DOHH2 (cell line): ENCODE results near the gene BLM.

Source experiments
- H3F3A ChIP-seq: fragments of 200-600 bp; sonication (generic), shearing (Covaris generic); 2 replicates; pipeline ENCODE4 v1.6.0; 2016; ENCODE audit warnings: antibody characterized with exemption, mild to moderate bottlenecking; ENCODE audit not compliant: control insufficient read depth, insufficient read depth
- H3K27ac ChIP-seq: fragments of 200-600 bp; sonication (generic); 2 replicates; pipeline ENCODE4 v1.5.1; 2014; ENCODE audit warnings: low read depth, mild to moderate bottlenecking, low read length, moderate library complexity
- H3K27me3 ChIP-seq: fragments of 200-600 bp; sonication (generic); 2 replicates; pipeline ENCODE4 v1.6.1; 2014; ENCODE audit warnings: mild to moderate bottlenecking, low read length, mixed read lengths; ENCODE audit not compliant: control insufficient read depth
- H3K36me3 ChIP-seq: fragments of 200-600 bp; sonication (generic); 2 replicates; pipeline ENCODE4 v1.6.1; 2014; ENCODE audit warnings: mild to moderate bottlenecking, low read length, moderate library complexity, mixed read lengths; ENCODE audit not compliant: control insufficient read depth
- H3K4me1 ChIP-seq: fragments of 200-600 bp; sonication (generic); 2 replicates; pipeline ENCODE4 v1.6.1; 2014; ENCODE audit warnings: mild to moderate bottlenecking, low read length, mixed read lengths; ENCODE audit not compliant: control insufficient read depth
- H3K4me2 ChIP-seq: fragments of 200-600 bp; sonication (generic); 2 replicates; pipeline ENCODE4 v1.6.0; 2014; ENCODE audit warnings: mild to moderate bottlenecking, low read length, moderate library complexity
- H3K4me3 ChIP-seq: fragments of 200-600 bp; sonication (generic); 2 replicates; pipeline ENCODE4 v1.5.1; 2014; ENCODE audit warnings: mild to moderate bottlenecking, low read length, mixed read lengths
- H3K79me2 ChIP-seq: fragments of 200-600 bp; sonication (generic); 2 replicates; pipeline ENCODE4 v1.6.1; 2014; ENCODE audit warnings: mild to moderate bottlenecking, low read length, mixed read lengths; ENCODE audit not compliant: control insufficient read depth
- H3K9me2 ChIP-seq: fragments of 200-600 bp; sonication (generic); replicated peaks from 2 replicates; pipeline ENCODE4 v1.6.1; 2014; ENCODE audit warnings: mild to moderate bottlenecking, low read length, mixed read lengths; ENCODE audit not compliant: control insufficient read depth
- H3K9me3 ChIP-seq: fragments of 200-600 bp; sonication (generic); 2 replicates; pipeline ENCODE4 v1.6.1; 2014; ENCODE audit warnings: antibody characterized with exemption, low read length, mixed read lengths; ENCODE audit not compliant: control insufficient read depth, insufficient read depth
- H4K20me1 ChIP-seq: fragments of 200-600 bp; sonication (generic); 2 replicates; pipeline ENCODE4 v1.6.0; 2014; ENCODE audit warnings: low read depth, mild to moderate bottlenecking, antibody characterized with exemption, low read length, moderate library complexity; ENCODE audit not compliant: control insufficient read depth, insufficient read depth
- EZH2phosphoT487 ChIP-seq: fragments of 200-600 bp; sonication (generic); IDR thresholded peaks from 2 replicates; pipeline ENCODE4 v1.6.1; 2017; ENCODE audit warnings: borderline replicate concordance, mild to moderate bottlenecking, antibody characterized with exemption, low read length, moderate library complexity, mixed read lengths
- TF ChIP-seq, protein P1 (sequence below): fragments of 200-600 bp; sonication (generic); IDR thresholded peaks from one replicate; pipeline ENCODE4 v1.5.1; 2014; ENCODE audit warnings: antibody characterized with exemption, mild to moderate bottlenecking, low read depth, low read length; ENCODE audit not compliant: poor library complexity, severe bottlenecking

Gene BLM

DNA sequence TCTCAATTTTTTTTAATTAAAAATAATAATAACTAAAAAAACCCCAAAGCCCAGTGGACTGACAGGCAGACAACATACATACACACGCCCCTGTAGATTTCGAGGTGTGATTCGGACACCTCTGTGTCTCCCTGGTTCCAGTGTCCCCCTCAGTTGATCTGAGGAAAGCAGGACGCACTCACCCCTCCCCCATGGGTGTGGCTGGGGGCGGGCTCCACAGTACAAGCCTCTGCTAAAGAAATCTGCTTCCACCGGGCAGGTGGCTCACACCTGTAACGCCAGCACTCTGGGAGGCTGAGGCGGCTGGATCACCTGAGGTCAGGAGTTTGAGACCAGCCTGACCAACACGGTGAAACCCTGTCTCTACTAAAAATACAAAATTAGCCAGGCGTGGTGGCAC is 33.8 kb upstream of the BLM start:
- Histone ChIP-seq H3K27ac (no peak overlapping the region), H3K9me3 (peaks cover 3% of the 10 kb centered on the region; the same call in 1 of the 2 replicates), H3K4me2 (no peak overlapping the region), H3K9me2 (no peaks in the 10 kb centered on the region), H4K20me1 (no peaks in the 10 kb centered on the region), H3F3A (peaks cover 35% of the 10 kb centered on the region), H3K4me3 (no peak overlapping the region), H3K27me3 (no peaks in the 10 kb centered on the region), H3K36me3 (peaks cover 7% of the 10 kb centered on the region), H3K79me2 (no peaks in the 10 kb centered on the region), H3K4me1 (peaks cover 59% of the 10 kb centered on the region)
- no peak for TF ChIP-seq EZH2phosphoT487
- TF ChIP-seq, protein P1, sequence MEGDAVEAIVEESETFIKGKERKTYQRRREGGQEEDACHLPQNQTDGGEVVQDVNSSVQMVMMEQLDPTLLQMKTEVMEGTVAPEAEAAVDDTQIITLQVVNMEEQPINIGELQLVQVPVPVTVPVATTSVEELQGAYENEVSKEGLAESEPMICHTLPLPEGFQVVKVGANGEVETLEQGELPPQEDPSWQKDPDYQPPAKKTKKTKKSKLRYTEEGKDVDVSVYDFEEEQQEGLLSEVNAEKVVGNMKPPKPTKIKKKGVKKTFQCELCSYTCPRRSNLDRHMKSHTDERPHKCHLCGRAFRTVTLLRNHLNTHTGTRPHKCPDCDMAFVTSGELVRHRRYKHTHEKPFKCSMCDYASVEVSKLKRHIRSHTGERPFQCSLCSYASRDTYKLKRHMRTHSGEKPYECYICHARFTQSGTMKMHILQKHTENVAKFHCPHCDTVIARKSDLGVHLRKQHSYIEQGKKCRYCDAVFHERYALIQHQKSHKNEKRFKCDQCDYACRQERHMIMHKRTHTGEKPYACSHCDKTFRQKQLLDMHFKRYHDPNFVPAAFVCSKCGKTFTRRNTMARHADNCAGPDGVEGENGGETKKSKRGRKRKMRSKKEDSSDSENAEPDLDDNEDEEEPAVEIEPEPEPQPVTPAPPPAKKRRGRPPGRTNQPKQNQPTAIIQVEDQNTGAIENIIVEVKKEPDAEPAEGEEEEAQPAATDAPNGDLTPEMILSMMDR: no peak

DNA sequence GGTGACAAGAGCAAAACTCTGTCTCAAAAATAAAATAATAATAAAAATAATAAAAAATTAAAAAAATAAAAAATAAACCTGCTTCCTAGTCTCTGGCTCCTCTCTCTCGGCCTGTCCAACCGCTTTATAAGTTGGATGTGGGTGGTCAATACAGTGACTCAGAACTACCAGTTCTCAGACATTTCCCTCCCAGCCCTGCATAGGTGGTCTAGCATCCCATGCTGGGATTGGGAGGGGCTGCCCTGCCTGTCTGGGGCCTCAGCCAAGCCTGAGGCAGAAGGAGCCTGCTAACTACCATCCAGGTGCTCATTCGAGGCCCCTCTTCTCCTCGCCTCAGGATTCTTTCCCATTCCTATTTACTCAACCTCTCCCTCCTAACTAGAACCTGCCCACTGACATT is 33.3 kb upstream of the BLM start:
- Histone ChIP-seq H3F3A (peaks cover 35% of the 10 kb centered on the region), H3K36me3 (peaks cover 11% of the 10 kb centered on the region), H3K4me1 (peaks cover 57% of the 10 kb centered on the region), H3K27ac (peak overlapping the region; percentile 95), H4K20me1 (no peaks in the 10 kb centered on the region), H3K4me2 (no peak overlapping the region), H3K27me3 (no peaks in the 10 kb centered on the region), H3K79me2 (no peaks in the 10 kb centered on the region), H3K9me2 (no peaks in the 10 kb centered on the region), H3K4me3 (no peak overlapping the region), H3K9me3 (peaks cover 7% of the 10 kb centered on the region)
- TF ChIP-seq EZH2phosphoT487: no peak
- TF ChIP-seq, protein P1: no peak

DNA sequence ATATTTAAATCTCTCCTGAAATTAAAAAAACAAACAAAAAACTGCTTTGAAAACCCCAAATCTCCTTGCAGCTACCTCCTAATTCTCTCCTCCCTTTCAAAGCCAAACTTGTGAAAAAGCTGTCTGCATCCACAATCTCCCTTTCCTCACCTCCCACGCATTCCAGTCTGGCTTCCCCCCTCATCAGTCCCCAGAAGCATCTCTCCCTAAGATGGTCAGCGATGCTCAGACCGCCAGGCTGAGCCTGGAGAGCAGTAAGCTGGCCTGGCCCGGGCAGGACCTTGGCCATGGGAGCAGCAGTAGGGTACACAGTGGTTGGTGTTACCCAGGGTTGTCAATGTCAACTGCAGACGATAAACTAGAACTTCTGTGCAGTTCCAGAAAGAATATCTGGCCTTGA is 32.9 kb upstream of the BLM start:
- Histone ChIP-seq H3K4me1 (peaks cover 54% of the 10 kb centered on the region), H3K9me3 (peaks cover 10% of the 10 kb centered on the region)

More for the DNA sequence above, 32.9 kb upstream of the BLM start:
- Histone ChIP-seq H3F3A (peaks cover 35% of the 10 kb centered on the region), H4K20me1 (no peaks in the 10 kb centered on the region), H3K27me3 (no peaks in the 10 kb centered on the region), H3K4me3 (no peak overlapping the region), H3K79me2 (no peaks in the 10 kb centered on the region), H3K9me2 (no peaks in the 10 kb centered on the region), H3K36me3 (peaks cover 11% of the 10 kb centered on the region), H3K4me2 (peak overlapping the region; percentile 62), H3K27ac (peak overlapping the region; percentile 95)
- TF ChIP-seq, protein P1: no peak
- no peak for TF ChIP-seq EZH2phosphoT487
